ENCODE data around the gene CCDC192.

The CCDC192 gene

GRCh38 chr5:127930311-127930710, 227.1 kb downstream of the CCDC192 start:
- no peak for DNase-seq

- no peak for DNase-seq
Observed at GRCh38 chr5:127931396-127931795, 228.2 kb downstream of the CCDC192 start.

- DNase-seq = no peak
Observed at GRCh38 chr5:127933348-127933747, 230.2 kb downstream of the CCDC192 start.

- DNase-seq = no peak
Observed at GRCh38 chr5:127934791-127935256, 231.6 kb downstream of the CCDC192 start.

GRCh38 chr5:127935398-127935797, 232.2 kb downstream of the CCDC192 start:
- no peak for DNase-seq

- no peak for DNase-seq
Observed at GRCh38 chr5:127936439-127936972, 233.3 kb downstream of the CCDC192 start.

GRCh38 chr5:127938746-127939145, 235.6 kb downstream of the CCDC192 start:
- no peak for DNase-seq

GRCh38 chr5:127940854-127941253, 237.7 kb downstream of the CCDC192 start:
- DNase-seq = no peak

- peak; percentile 28 for DNase-seq
Observed at GRCh38 chr5:127941646-127942045, 238.5 kb downstream of the CCDC192 start.

GRCh38 chr5:127942246-127943060, 239.3 kb downstream of the CCDC192 start:
- no peak for DNase-seq

GRCh38 chr5:127943061-127943371, 239.8 kb downstream of the CCDC192 start:
- DNase-seq = no peak

GRCh38 chr5:127944125-127944524, 240.9 kb downstream of the CCDC192 start:
- DNase-seq = no peak

GRCh38 chr5:127947941-127948340, 244.8 kb downstream of the CCDC192 start:
- no peak for DNase-seq

- DNase-seq = peak; percentile 49
Observed at GRCh38 chr5:127950707-127951391, 247.7 kb downstream of the CCDC192 start.

GRCh38 chr5:127951791-127952190, 248.6 kb downstream of the CCDC192 start:
- DNase-seq = no peak

GRCh38 chr5:127957183-127957582, 254.0 kb downstream of the CCDC192 start:
- DNase-seq = no peak

- no peak for DNase-seq
Observed at GRCh38 chr5:127957701-127958239, 254.6 kb downstream of the CCDC192 start.

- DNase-seq = no peak
Observed at GRCh38 chr5:127958421-127959011, 255.3 kb downstream of the CCDC192 start.

- DNase-seq = peak; percentile 57
Observed at GRCh38 chr5:127959152-127959764, 256.1 kb downstream of the CCDC192 start.

- DNase-seq = no peak
Observed at GRCh38 chr5:127960270-127960691, 257.1 kb downstream of the CCDC192 start.

- DNase-seq = no peak
Observed at GRCh38 chr5:127961006-127961762, 258.0 kb downstream of the CCDC192 start.

- no peak for DNase-seq
Observed at GRCh38 chr5:127961763-127962145, 258.6 kb downstream of the CCDC192 start.

Measured in femur (tissue), 1 donor.